Kidney (tissue), 14 donors: Measurements from ENCODE around the gene UBD. TPM values are rescaled to one million over a fixed set of nuclear protein-coding genes. Genes with fewer than 3 reads are reported as not detected.

Experiments
- DNase-seq, 5 donors: peaks; one replicate each; pipeline ENCODE4 v3.0.0-alpha.2; 2013 to 2020
- FAIRE-seq: peaks from 2 replicates; lab custom pipeline; 2012; peaks lifted over from hg19 to GRCh38; lab: Jason Lieb, UNC
- H3K27ac ChIP-seq, 2 donors: one replicate each; pipeline ENCODE4 v1.7.0; 2013; ENCODE audit warnings: low read depth in 2 of 2, low read length in 2 of 2, inconsistent platforms in 1 of 2
- H3K27me3 ChIP-seq: one replicate; pipeline ENCODE4 v1.7.1; 2013; ENCODE audit warnings: low read length, inconsistent platforms; ENCODE audit not compliant: control insufficient read depth, insufficient read depth
- H3K36me3 ChIP-seq, 3 donors: one replicate each; pipeline versions ENCODE4 v1.7.0 to v1.7.1; 2013; ENCODE audit warnings: low read length in 3 of 3, control low read depth in 1 of 3, inconsistent platforms in 1 of 3; ENCODE audit not compliant: insufficient read depth in 3 of 3, control insufficient read depth in 2 of 3
- H3K4me1 ChIP-seq, 3 donors: one replicate each; pipeline versions ENCODE4 v1.7.0 to v1.7.1; 2013; ENCODE audit warnings: low read length in 3 of 3, inconsistent platforms in 1 of 3, low read depth in 1 of 3; ENCODE audit not compliant: control insufficient read depth in 2 of 3, insufficient read depth in 2 of 3
- H3K4me3 ChIP-seq, 3 donors: one replicate each; pipeline versions ENCODE4 v1.7.0 to v1.8.1; 2013; ENCODE audit warnings: low read length in 3 of 3, control low read depth in 1 of 3, inconsistent platforms in 1 of 3
- H3K9ac ChIP-seq, 3 donors: one replicate each; pipeline versions ENCODE4 v1.7.0 to v1.7.1; 2013; ENCODE audit warnings: low read length in 3 of 3, control low read depth in 1 of 3, inconsistent platforms in 1 of 3
- H3K9me3 ChIP-seq, 3 donors: one replicate each; pipeline versions ENCODE4 v1.7.0 to v1.7.1; 2013; ENCODE audit warnings: low read length in 3 of 3, control low read depth in 1 of 3, inconsistent platforms in 1 of 3; ENCODE audit not compliant: control insufficient read depth in 2 of 3, insufficient read depth in 1 of 3
- intact Hi-C: fragments of 100-400 bp; cut with DNase I; formaldehyde crosslinking; loops from one replicate; pipeline ENCODE4 v1.11.1; 2022
- polyA plus RNA-seq: library from polyadenylated mRNA; stranded (reverse); fragments of 350-450 nt; fragmentation: Illumina TruSeq; extraction: RNeasy Lipid Tissue Mini Kit (QIAGEN cat#74804); gene quantifications from one replicate; pipeline ENCODE4 v1.2.3, GENCODE V29; 2014; ENCODE audit warnings: low read depth, low replicate concordance; ENCODE audit not compliant: insufficient read depth
- total RNA-seq: library from RNA; stranded (reverse); fragmentation: NEBNext Ultra II Directional; extraction: Animal tissue kit (Norgen Biotek cat#: 25700); gene quantifications from one replicate; pipeline ENCODE4 v1.2.1, GENCODE V29; 2021
- TF ChIP-seq, protein P1 (sequence below): IDR thresholded peaks from 3 replicates; pipeline ENCODE4 v1.5.1; 2012; ENCODE audit warnings: mild to moderate bottlenecking, moderate library complexity, borderline replicate concordance; ENCODE audit not compliant: insufficient read depth; ENCODE audit errors: extremely low read depth
- donor health status: control.
- donor health status: control.
- donor health status: control.
- donor health status: control.
- donor health status: control.
- donor health status: DM: yes; HTN: yes; CAD: no.
- donor health status: Normal renal cell carcinoma (clear cell type).

The UBD gene
- total and polyA plus RNA-seq, 2 donors from 2014 or later, result 16.9 to 33.5 TPM

DNA sequence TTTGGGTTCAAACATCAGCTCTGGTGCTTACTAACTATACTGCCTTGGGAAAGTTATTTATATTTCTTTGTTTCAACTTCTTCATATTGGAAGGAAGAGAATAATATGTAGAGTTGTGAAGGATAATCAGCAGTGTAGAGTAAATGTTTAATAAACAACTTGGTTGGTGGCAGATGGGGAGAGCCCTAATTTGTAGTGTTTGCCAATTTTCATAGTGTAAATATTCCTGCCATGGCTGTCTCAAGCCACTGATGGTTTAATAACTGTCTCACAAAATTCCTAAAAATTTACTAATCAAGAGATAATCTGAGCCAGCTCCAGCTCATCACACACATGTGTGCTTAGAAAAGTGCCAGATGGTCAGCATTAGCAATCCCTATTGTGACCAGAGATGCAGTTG is 25.3 kb upstream of the UBD start, which contains the start of gene OR2H2:
Gene OR2H2, plus strand, starts transcription at position 301 of the 400 bp plus-strand sequence. CDS start 2,824 bp downstream, outside the sequence.
- TF ChIP-seq, protein P1, sequence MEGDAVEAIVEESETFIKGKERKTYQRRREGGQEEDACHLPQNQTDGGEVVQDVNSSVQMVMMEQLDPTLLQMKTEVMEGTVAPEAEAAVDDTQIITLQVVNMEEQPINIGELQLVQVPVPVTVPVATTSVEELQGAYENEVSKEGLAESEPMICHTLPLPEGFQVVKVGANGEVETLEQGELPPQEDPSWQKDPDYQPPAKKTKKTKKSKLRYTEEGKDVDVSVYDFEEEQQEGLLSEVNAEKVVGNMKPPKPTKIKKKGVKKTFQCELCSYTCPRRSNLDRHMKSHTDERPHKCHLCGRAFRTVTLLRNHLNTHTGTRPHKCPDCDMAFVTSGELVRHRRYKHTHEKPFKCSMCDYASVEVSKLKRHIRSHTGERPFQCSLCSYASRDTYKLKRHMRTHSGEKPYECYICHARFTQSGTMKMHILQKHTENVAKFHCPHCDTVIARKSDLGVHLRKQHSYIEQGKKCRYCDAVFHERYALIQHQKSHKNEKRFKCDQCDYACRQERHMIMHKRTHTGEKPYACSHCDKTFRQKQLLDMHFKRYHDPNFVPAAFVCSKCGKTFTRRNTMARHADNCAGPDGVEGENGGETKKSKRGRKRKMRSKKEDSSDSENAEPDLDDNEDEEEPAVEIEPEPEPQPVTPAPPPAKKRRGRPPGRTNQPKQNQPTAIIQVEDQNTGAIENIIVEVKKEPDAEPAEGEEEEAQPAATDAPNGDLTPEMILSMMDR, result no peak
- intact Hi-C loops, result no loop called here
- Histone ChIP-seq H3K9me3 (no peaks in the 10 kb centered on the region), H3K4me1 (no peaks in the 10 kb centered on the region), H3K27ac (no peak within 1 kb of the TSS), H3K4me3 (no peak within 1 kb of the TSS), H3K36me3 (no peaks in the 10 kb centered on the region), H3K9ac (no peak within 1 kb of the TSS), H3K27me3 (no peaks in the 10 kb centered on the region)
- FAIRE-seq (no peak), DNase-seq (no peak)

DNA sequence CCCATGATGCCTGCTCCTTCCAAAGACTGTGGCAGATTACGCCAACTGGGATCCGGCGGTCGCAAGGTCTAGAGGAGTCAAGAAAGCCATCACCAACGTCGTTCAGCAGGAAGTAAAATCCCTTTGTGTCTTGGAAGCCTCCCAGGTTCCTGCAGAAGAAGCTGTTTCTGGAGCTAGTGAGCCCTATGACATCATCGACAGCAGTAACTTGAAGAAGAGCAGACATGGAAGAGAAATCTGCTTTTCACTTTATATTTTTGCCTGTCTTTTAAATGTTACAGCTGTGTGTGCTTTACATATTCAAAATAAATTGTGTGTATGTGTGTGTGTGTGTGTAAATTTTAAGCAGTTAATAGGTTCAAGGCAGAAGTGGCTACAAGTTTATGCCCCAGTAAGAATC is 18.0 kb upstream of the UBD start:
- Histone ChIP-seq H3K27me3 (no peaks in the 10 kb centered on the region), H3K36me3 (no peaks in the 10 kb centered on the region), H3K9ac (no peak overlapping the region), H3K4me3 (no peak overlapping the region), H3K27ac (no peak overlapping the region), H3K9me3 (no peaks in the 10 kb centered on the region), H3K4me1 (no peaks in the 10 kb centered on the region)
- intact Hi-C loops, result no loop called here
- FAIRE-seq (no peak), DNase-seq (no peak)
- TF ChIP-seq, protein P1, result no peak

DNA sequence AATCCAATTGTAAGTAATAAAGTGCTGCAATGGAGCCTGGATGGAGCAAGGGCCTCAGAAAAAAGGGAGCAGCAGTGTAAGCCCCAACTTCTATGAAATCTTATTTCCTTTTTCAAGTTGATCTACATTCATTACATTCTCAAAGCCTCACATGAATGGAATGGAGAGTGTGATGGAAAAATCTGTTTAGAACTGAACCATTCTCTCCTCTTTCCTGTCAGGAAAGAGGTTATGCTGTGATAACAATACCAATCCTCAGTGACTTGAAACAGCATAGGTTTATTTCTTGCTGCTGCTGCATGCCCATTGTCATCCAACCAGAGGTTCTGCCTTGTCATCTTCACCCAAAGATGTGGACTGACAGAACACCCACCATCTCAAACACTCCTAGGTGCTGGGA is 16.5 kb upstream of the UBD start:
- H3K4me1 ChIP-seq, result no peaks in the 10 kb centered on the region
- no peaks in the 10 kb centered on the region for H3K9me3 ChIP-seq
- no peak overlapping the region for H3K27ac ChIP-seq
- no peaks in the 10 kb centered on the region for H3K27me3 ChIP-seq
- no peaks in the 10 kb centered on the region for H3K36me3 ChIP-seq
- no peak for DNase-seq
- FAIRE-seq, result no peak
- intact Hi-C loops, result no loop called here
- no peak overlapping the region for H3K9ac ChIP-seq
- H3K4me3 ChIP-seq, result no peak overlapping the region
- TF ChIP-seq, protein P1, result no peak

DNA sequence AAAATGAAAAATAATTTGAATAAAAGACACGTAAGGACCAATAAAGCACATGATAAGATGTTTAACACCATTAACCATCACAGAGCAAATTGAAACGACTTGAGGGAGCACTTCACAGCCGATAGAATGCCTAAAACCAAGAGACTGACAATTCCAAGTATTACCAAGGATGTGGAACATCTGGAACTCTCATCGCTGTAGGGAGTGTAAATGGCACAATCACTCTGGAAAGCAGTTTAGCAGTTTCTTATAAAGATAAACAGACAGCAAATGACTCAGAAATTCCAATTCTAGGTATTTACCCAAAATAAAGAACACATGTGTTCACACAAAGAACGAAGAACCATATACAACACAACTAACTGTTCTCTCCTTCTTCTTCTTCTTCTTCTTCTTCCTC is 8.5 kb upstream of the UBD start:
- no peaks in the 10 kb centered on the region for H3K36me3 ChIP-seq
- no peak overlapping the region for H3K9ac ChIP-seq
- H3K9me3 ChIP-seq, result no peaks in the 10 kb centered on the region
- TF ChIP-seq, protein P1, result no peak
- intact Hi-C loops, result no loop called here
- no peak for DNase-seq
- H3K4me1 ChIP-seq, result no peaks in the 10 kb centered on the region
- no peak for FAIRE-seq
- H3K27ac ChIP-seq, result no peak overlapping the region
- no peaks in the 10 kb centered on the region for H3K27me3 ChIP-seq
- no peak overlapping the region for H3K4me3 ChIP-seq
